HS-5 (cell line): ENCODE measurements around the gene NFKBIB.
"Not testable (repeated sequence)": the region's sequence is repeated elsewhere in the genome, so short reads cannot be mapped to it uniquely, and the experiment has no call there.

Experiments
- DNase-seq: peaks from one replicate; pipeline ENCODE4 v3.0.0-alpha.2; 2012; ENCODE audit warnings: low read depth

The NFKBIB gene

GRCh38 chr19:38899447-38900201 lies at the start of gene NFKBIB, which contains the start of gene SIRT2:
Gene NFKBIB (plus strand): TSS chr19:38899969. CDS start chr19:38900033, 64 bp downstream.
Gene SIRT2 (minus strand): TSS chr19:38899618. CDS start chr19:38899521, 97 bp downstream.
- peak; percentile 98 for DNase-seq

GRCh38 chr19:38850436-38850975 lies 49.3 kb upstream of the NFKBIB start:
- no peak for DNase-seq

DNA sequence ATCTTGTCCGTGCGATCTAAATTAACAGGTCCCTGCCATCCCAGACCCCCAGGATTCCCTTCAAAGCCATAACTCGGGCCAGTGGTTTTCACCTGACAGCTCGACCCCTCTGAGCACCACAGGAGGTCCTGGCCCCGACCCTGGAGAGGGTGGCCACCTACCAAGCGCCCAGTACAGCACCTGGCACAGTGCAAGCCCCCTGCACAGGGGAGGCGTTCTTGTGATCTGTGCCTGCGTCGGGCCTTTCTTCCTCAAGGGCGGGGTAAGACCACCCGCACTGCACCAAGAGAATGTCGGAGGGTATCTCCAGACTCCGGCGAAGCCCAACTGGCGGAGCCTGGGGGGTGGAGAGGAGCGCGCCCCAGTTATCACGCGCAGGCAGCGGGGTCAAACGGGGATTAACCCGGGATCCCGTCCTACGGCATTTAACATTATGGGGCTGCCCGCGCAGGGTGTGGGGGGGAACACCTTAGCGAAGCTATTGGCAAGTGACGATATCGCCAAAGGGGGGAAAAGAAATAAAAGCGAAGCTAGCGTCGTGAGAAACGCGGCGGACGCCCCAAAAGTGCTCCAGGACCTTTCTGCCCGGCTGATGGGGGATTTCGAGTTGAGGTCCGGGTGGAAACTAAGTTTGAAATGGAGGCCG lies 48.7 kb upstream of the NFKBIB start:
- DNase-seq, result no peak

DNA sequence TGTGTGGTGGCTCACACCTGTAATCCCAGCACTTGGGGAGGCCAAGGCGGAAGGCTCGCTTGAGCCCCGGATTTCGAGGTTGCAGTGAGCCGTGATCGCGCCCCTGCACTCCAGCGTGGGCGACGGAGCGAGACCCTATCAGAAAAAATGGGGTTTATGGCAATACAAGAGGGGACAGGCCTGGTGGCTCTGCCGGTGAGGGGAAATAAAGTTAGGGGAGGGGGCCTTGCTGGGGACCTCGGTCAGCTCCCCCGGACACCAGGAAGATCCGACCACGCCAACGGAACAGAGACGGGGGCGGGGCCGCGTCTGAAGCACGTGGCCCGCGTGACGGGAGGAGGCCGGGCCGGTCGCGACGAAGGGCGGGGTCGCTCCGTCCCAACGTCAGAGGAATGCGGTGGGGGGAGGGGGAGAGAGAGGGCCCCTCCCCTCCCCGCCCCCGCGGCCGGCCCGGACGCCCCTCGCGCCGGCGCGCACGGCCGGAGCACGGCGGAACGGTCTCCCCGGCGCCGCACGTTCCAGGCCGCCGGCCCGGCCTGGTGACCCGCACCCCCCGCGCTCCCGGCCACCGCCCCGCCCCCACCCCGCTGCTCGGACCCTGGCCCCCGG lies 48.0 kb upstream of the NFKBIB start:
- DNase-seq, result no peak

DNA sequence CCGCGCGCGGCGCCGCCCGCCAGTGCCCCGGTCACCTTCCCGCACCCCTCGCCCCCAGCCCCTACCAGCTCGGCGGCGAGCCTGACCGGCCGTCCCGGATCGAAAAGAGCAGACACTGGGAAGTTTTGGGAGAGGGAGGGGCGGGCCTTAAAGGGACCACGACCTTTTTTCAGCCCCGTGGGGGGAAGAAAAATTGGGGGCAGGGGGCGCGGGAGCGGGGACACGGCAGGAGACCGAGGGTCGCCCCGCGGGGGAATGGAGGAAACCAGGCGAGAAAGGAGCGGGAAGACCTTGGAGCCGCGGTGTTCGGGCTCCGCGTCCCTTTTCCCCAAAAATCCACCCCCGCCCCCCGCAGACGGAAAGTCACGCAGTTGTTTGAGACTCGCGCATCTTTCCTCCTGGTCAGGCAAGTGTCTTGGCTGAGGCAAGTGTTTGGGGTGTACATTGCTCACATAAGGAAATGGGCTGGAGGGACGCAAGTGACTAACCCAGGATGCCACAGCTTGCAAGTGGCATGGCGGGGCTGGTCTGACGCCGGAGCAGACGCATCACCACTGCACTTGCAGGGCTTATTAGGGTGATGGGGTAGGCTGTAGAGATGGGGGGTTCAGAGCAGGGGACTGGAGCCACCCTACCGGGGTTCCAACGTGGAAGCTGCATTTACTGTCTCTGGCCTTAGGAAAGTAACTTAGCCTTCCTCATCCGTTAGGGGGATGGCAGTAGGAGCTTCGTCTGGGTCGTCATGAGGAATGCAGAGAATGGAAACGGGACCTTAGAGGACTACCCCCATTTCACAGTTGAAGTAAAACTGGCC lies 47.3 kb upstream of the NFKBIB start:
- DNase-seq, result no peak

DNA sequence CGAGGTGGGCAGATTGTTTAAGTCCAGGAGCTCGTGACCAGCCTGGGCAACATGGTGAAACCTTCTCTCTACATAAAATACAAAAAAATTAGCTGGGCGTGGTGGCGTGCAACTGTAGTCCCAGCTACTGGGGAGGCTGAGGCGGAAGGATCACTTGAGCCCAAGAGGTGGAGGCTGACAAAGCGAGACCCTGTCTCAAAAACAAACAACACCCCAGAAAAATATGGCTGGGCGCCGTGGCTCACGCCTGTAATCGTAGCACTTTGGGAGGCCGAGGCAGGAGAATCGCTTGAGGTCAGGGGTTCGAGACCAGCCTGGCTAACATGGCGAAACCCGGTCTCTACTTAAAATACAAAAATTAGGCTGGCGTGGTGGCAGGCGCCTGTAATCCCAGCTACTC lies 46.6 kb upstream of the NFKBIB start:
- DNase-seq, result no peak

DNA sequence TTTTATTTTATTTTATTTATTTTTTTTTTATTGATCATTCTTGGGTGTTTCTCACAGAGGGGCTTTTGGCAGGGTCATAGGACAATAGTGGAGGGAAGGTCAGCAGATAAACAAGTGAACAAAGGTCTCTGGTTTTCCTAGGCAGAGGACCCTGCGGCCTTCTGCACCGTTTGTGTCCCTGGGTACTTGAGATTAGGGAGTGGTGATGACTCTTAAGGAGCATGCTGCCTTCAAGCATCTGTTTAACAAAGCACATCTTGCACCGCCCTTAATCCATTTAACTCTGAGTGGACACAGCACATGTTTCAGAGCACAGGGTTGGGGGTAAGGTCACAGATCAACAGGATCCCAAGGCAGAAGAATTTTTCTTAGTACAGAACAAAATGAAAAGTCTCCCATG lies 44.8 kb upstream of the NFKBIB start:
- DNase-seq, result not testable (repeated sequence)

GRCh38 chr19:38855751-38856150 lies 44.0 kb upstream of the NFKBIB start:
- DNase-seq, result not testable (repeated sequence)

- no peak for DNase-seq
Observed at GRCh38 chr19:38856813-38857212, 43.0 kb upstream of the NFKBIB start.

- not testable (repeated sequence) for DNase-seq
Observed at GRCh38 chr19:38859631-38860204, 40.1 kb upstream of the NFKBIB start.

GRCh38 chr19:38861368-38861767 lies 38.4 kb upstream of the NFKBIB start:
- DNase-seq, result no peak

DNA sequence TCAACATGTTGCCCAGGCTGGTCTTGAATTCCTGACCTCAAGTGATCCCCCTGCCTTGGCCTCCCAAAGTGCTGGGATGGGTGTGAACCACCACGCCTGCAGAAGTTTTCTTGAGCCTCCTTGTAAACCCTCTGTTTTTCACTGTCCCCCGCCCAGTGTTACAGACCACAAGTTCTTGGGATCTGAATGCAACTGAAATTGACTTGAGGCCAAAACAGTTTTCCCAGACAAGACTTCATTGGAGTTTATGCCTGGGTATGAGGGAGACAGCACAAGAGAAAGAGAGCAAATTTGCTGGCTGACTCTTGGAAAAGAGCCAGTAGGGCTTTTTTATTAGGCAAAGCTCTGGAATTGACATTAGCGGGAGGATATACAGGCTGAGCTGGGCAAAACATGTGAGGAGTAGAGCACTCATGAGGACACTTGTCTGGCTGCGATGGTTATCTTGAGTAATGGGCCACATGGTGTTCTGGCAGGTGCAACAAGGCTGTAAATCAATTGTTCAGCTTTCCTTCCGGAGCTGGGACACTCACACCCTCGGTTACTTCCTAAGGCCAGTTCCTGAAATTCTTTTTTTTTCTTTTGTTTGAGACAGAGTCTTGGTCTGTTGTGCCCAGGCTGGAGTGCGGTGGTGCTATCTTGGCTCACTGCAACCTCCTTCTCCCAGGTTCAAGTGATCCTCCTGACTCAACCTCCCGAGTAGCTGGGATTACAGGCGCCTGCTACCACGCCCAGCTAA lies 37.3 kb upstream of the NFKBIB start:
- no peak for DNase-seq

GRCh38 chr19:38867171-38867780 lies 32.5 kb upstream of the NFKBIB start:
- no peak for DNase-seq

- DNase-seq, result no peak
Observed at GRCh38 chr19:38868551-38868950, 31.2 kb upstream of the NFKBIB start.

DNA sequence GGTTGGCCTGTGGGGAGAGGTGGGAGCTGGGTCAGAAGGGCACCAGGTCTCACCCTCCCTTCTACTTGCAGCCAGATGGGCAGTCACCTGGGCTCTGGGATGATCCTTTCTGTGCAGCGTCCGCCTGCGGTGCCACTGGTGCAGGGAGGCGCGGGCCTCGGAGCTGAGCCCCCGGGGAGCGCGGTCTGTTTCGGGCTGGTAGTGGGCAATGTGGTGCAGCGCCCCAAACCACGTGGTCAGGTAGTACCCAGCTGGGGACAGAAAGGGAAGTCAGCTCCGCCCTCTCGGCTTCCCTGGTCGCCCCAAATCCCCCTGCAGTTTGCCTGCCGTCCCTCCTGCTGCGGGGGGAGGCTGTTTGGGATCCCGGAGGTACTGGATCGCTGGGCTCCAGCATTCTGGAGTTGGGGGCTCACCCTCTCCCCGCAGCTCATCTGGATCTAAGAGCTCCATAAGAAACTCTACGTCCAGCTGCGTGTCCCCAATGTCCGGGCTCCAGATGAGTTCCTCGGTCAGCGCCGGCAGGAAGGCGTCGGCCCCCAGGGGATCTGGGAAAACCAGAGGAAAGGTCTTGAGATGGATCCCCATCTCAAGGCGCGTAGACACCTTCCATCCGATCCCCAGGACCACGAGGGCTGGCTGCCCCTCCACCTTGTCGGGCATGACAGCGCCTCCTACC lies 30.5 kb upstream of the NFKBIB start:
- DNase-seq, result no peak

GRCh38 chr19:38869836-38870607 lies 29.7 kb upstream of the NFKBIB start:
- DNase-seq, result no peak

DNA sequence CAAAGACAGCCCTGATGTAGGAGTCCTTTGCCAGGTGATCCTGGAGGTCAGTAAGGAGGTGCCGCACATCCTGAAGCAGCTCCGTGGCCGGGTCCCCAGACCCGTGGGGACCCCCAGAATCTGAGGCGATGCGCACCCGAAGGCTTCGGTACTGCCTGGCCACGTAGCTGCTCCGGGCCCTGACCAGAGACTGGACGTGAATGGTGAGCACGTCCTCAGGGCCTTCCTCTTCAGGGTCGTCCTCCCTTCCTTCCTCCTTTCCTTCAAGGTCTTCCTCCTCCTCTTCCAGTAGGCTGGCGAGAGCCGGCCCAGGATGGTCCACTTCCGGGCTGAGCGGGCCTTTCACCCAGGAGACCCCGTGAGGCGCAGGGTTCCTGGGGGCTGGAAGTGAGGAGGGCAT lies 29.2 kb upstream of the NFKBIB start:
- DNase-seq, result no peak

GRCh38 chr19:38873400-38873799 lies 26.4 kb upstream of the NFKBIB start:
- DNase-seq, result not testable (repeated sequence)
